ENCODE measurements around the gene FSHR.

FSHR gene

DNA sequence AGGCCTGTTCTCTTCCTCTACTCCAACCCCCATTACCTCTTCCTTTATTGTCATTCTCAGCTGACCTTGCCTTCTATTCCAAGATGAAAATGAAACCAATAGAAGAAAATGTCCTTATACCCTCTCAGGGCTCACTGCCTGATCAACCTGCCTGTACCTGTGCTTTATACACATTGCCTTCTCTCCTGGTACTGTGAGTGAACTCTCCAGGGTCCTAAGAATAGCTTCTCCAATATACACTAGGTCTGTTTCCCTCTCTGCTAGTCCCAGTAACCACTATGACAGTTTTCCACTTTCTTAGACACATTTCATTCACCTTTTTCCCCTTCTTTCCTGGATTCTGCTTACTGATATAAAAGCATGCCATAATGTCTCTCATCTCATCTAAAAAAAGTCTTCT, 85.7 kb downstream of the FSHR start:
- H3K27ac ChIP-seq (ENCODE audit: low read length): no peak overlapping the region
- no peaks in the 10 kb centered on the region for H3K36me3 ChIP-seq (ENCODE audit: control insufficient read depth, insufficient read depth, low read length)
- no peaks in the 10 kb centered on the region for H3K27me3 ChIP-seq (ENCODE audit: control insufficient read depth, insufficient read depth, low read length)
- H3K9me3 ChIP-seq (ENCODE audit: control insufficient read depth, insufficient read depth, low read length): no peaks in the 10 kb centered on the region
- no peak for DNase-seq (ENCODE audit: low read depth, low spot score)
- no peak overlapping the region for H3K4me3 ChIP-seq (ENCODE audit: low read length)
- H3K4me1 ChIP-seq (ENCODE audit: control insufficient read depth, insufficient read depth, low read length): no peaks in the 10 kb centered on the region

DNA sequence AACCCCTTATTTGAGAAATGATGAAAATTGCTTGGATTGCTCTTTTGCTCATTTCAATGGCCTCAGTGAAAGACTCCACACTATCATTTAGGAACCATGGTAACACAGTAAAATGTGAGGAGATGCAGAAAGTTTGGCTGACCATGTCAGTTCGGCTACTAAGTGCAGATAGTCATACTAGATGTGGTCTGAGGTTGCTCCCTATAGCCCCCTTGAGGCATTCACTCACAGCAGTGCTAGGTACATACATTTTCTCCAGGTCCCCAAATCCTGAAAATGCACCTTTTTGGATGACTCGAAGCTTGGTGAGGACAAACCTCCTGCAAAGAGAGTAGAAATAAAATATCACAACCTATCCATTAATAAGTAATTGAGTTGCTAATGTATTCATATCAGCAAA, 86.3 kb downstream of the FSHR start:
- no peak for DNase-seq (ENCODE audit: low read depth, low spot score)
- Histone ChIP-seq H3K36me3 (ENCODE audit: control insufficient read depth, insufficient read depth, low read length) (no peaks in the 10 kb centered on the region), H3K4me1 (ENCODE audit: control insufficient read depth, insufficient read depth, low read length) (no peaks in the 10 kb centered on the region), H3K27ac (ENCODE audit: low read length) (no peak overlapping the region), H3K27me3 (ENCODE audit: control insufficient read depth, insufficient read depth, low read length) (no peaks in the 10 kb centered on the region), H3K9me3 (ENCODE audit: control insufficient read depth, insufficient read depth, low read length) (no peaks in the 10 kb centered on the region), H3K4me3 (ENCODE audit: low read length) (no peak overlapping the region)
- WGBS (ENCODE audit: insufficient coverage, insufficient read length): no CpG with 5 or more reads among the region's 2 CpGs

DNA sequence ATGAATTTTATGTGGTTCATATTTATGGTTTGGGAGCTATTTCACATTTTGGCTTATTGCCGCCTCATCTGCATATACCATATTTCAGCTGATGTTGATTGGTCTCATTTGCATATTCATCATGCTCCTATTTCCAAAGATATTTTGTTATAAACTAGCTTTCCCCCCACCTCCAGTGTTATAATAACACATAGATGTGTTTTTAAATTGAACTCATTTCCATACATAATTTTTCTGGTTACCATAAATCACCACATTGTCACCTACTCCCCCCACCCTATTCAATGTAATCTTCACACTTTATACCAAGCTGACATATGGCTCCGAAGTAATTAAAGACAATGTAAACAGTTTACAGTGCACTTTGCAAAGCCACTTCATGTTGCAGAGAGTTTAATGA, 101.2 kb downstream of the FSHR start:
- Histone ChIP-seq H3K4me3 (ENCODE audit: low read length) (no peak overlapping the region), H3K36me3 (ENCODE audit: control insufficient read depth, insufficient read depth, low read length) (no peaks in the 10 kb centered on the region), H3K27ac (ENCODE audit: low read length) (no peak overlapping the region), H3K9me3 (ENCODE audit: control insufficient read depth, insufficient read depth, low read length) (no peaks in the 10 kb centered on the region), H3K4me1 (ENCODE audit: control insufficient read depth, insufficient read depth, low read length) (no peaks in the 10 kb centered on the region), H3K27me3 (ENCODE audit: control insufficient read depth, insufficient read depth, low read length) (no peaks in the 10 kb centered on the region)
- no peak for DNase-seq (ENCODE audit: low read depth, low spot score)
- WGBS (ENCODE audit: insufficient coverage, insufficient read length): no CpG with 5 or more reads among the region's 2 CpGs

DNA sequence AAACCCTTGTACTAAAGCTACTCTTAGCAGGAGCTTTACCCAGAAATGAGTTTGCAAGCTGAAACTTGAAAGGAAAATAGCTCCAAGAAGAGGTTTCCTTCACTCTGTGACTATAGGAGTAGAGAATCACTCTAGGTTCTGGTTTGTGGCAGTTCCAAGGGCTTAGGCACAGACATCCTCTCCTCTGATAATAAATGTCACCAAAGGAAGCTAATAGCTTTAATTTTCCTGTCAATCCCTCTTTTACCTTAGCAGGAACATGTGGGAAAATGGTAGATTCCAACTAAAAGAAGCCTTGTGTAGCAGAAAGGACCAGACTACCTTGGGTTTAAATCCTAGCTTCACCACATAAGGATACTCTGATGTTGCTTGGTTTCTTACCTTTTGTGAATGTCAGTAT, 104.0 kb downstream of the FSHR start:
- Histone ChIP-seq H3K27me3 (ENCODE audit: control insufficient read depth, insufficient read depth, low read length) (no peaks in the 10 kb centered on the region), H3K4me1 (ENCODE audit: control insufficient read depth, insufficient read depth, low read length) (no peaks in the 10 kb centered on the region), H3K9me3 (ENCODE audit: control insufficient read depth, insufficient read depth, low read length) (no peaks in the 10 kb centered on the region), H3K4me3 (ENCODE audit: low read length) (no peak overlapping the region), H3K36me3 (ENCODE audit: control insufficient read depth, insufficient read depth, low read length) (no peaks in the 10 kb centered on the region), H3K27ac (ENCODE audit: low read length) (no peak overlapping the region)
- no peak for DNase-seq (ENCODE audit: low read depth, low spot score)

DNA sequence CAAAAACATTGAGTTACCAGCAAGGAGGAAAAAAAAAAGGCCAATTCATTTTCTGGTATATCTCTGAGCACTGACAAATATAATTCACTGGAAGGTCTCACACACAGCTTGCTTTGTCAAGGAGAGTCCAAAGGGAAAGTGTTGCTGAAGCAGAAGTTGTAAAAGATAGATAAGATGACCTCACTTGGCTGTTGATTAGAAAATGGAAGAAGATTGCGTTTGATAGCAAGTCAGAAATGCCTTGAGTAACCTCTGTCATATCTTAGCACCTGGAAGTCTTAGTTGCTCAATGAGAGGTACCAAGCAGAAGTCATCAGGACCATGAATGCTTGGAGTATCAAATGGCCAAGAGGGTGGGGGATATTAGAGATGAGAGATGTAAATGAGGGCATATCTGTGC, 105.2 kb downstream of the FSHR start:
- DNase-seq (ENCODE audit: low read depth, low spot score): no peak
- H3K9me3 ChIP-seq (ENCODE audit: control insufficient read depth, insufficient read depth, low read length): no peaks in the 10 kb centered on the region
- no CpG with 5 or more reads among the region's 1 CpG for whole genome bisulfite sequencing (ENCODE audit: insufficient coverage, insufficient read length)
- H3K4me3 ChIP-seq (ENCODE audit: low read length): no peak overlapping the region
- no peaks in the 10 kb centered on the region for H3K4me1 ChIP-seq (ENCODE audit: control insufficient read depth, insufficient read depth, low read length)
- no peak overlapping the region for H3K27ac ChIP-seq (ENCODE audit: low read length)
- no peaks in the 10 kb centered on the region for H3K27me3 ChIP-seq (ENCODE audit: control insufficient read depth, insufficient read depth, low read length)
- H3K36me3 ChIP-seq (ENCODE audit: control insufficient read depth, insufficient read depth, low read length): no peaks in the 10 kb centered on the region

DNA sequence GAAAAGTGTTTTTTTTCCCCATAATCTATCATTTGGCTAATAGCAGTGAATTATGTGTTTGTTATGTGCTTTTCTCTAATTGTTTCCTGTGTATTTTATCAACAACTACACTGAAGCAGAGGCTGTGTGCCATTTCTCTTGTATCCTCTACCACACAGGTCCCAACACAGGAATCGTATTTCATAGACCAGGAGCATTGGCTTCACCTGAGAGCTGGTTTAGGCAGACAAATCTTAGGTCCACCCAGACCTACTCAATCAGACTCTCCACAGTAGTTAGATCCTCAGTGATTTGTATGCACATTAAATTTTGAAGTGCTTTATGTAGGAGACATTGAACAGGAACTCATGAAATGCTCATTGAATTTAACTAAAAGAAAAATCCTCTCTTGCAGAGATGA, 109.2 kb downstream of the FSHR start:
- Histone ChIP-seq H3K9me3 (ENCODE audit: control insufficient read depth, insufficient read depth, low read length) (no peaks in the 10 kb centered on the region), H3K36me3 (ENCODE audit: control insufficient read depth, insufficient read depth, low read length) (no peaks in the 10 kb centered on the region), H3K4me1 (ENCODE audit: control insufficient read depth, insufficient read depth, low read length) (no peaks in the 10 kb centered on the region), H3K27ac (ENCODE audit: low read length) (no peak overlapping the region), H3K27me3 (ENCODE audit: control insufficient read depth, insufficient read depth, low read length) (no peaks in the 10 kb centered on the region), H3K4me3 (ENCODE audit: low read length) (no peak overlapping the region)
- no peak for DNase-seq (ENCODE audit: low read depth, low spot score)
- WGBS (ENCODE audit: insufficient coverage, insufficient read length): no CpG with 5 or more reads among the region's 1 CpG

DNA sequence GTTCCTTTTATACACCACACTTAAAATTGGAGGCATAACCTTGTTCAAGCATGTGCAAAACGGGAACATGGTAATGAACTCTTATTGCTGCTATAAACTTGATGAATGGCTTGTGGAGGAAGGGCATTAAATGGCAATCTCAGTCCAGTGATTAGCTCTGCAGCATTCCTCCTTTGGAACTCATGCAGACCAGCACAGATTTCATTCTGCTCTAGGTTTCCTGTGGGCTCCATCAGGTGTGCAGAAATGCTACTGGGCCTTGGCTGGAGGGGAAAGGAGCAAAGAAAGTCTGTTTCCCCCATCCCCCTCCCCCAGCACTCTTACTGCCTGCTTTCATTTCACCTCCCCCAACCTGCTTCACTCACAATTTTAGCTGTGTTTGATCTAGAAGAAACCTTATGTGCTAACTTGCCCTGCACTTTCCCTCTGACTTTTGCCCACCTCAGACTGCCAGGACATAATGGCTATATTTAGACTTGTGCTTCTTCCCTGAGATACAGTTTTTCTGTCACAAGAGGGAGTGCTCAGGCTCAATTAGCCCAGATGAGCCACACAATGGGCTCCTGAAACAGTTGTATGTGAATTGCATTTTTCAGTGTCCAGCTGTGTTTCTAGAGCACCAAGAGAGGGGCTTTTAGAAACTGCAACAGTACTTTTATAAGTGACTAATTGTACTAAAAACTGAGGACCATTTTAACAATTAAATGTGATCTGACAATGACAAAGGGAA, 109.8 kb downstream of the FSHR start:
- peak; percentile 5 for DNase-seq (ENCODE audit: low read depth, low spot score)
- WGBS (ENCODE audit: insufficient coverage, insufficient read length): no CpG with 5 or more reads among the region's 1 CpG
- no peaks in the 10 kb centered on the region for H3K27me3 ChIP-seq (ENCODE audit: control insufficient read depth, insufficient read depth, low read length)
- no peaks in the 10 kb centered on the region for H3K9me3 ChIP-seq (ENCODE audit: control insufficient read depth, insufficient read depth, low read length)
- no peak overlapping the region for H3K27ac ChIP-seq (ENCODE audit: low read length)
- no peaks in the 10 kb centered on the region for H3K36me3 ChIP-seq (ENCODE audit: control insufficient read depth, insufficient read depth, low read length)
- no peak overlapping the region for H3K4me3 ChIP-seq (ENCODE audit: low read length)
- no peaks in the 10 kb centered on the region for H3K4me1 ChIP-seq (ENCODE audit: control insufficient read depth, insufficient read depth, low read length)

DNA sequence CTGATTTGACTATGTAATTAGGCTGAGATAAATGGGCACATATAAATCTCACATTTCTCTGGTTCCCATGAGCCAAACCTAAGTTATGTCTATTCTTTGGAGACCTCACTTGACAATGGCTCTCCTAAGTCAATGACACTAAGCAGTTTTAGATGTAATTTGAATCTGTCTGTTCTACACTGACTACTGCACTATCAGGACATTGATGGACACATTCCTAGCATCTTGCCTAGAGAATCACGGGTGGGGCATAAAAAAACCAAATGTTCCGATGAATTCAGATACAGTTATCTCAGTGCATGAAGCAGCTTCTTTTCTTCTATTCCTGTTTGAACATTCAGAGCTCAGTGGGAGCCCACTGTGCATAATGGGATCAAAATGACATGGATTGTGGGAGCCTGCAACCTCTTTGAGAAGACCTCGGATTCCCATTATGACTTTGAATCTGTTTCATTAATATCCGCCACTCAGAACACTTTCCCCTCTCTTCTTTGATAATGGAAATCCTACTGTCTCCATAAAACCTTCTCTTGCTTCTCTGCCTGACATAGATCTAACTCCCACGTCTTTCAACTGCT, 110.8 kb downstream of the FSHR start:
- no peak overlapping the region for H3K27ac ChIP-seq (ENCODE audit: low read length)
- no peak overlapping the region for H3K4me3 ChIP-seq (ENCODE audit: low read length)
- no peaks in the 10 kb centered on the region for H3K9me3 ChIP-seq (ENCODE audit: control insufficient read depth, insufficient read depth, low read length)
- H3K27me3 ChIP-seq (ENCODE audit: control insufficient read depth, insufficient read depth, low read length): no peaks in the 10 kb centered on the region
- no peaks in the 10 kb centered on the region for H3K36me3 ChIP-seq (ENCODE audit: control insufficient read depth, insufficient read depth, low read length)
- no peak for DNase-seq (ENCODE audit: low read depth, low spot score)
- no CpG with 5 or more reads among the region's 5 CpGs for WGBS (ENCODE audit: insufficient coverage, insufficient read length)
- no peaks in the 10 kb centered on the region for H3K4me1 ChIP-seq (ENCODE audit: control insufficient read depth, insufficient read depth, low read length)

DNA sequence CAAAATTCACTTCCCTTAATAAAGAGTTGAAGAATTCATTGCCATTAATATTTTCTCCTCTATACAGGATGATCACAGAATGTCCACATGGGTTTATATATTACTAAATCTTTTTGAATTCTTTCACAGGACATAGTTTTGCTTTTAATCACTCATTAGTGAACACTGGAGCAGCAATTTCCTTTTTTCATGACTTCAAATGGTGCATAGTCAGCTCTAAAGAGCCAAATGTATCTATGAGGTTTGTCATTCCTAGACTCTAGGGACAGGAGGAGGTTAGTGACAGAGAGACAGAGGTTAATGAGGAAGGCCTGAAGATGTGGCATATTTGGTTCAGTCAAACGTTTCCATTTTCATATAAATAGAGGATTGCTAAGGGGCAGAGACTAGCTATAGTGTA, 111.8 kb downstream of the FSHR start:
- H3K27ac ChIP-seq (ENCODE audit: low read length): no peak overlapping the region
- no CpG with 5 or more reads among the region's 1 CpG for WGBS (ENCODE audit: insufficient coverage, insufficient read length)
- H3K4me1 ChIP-seq (ENCODE audit: control insufficient read depth, insufficient read depth, low read length): no peaks in the 10 kb centered on the region
- no peaks in the 10 kb centered on the region for H3K9me3 ChIP-seq (ENCODE audit: control insufficient read depth, insufficient read depth, low read length)
- H3K36me3 ChIP-seq (ENCODE audit: control insufficient read depth, insufficient read depth, low read length): no peaks in the 10 kb centered on the region
- H3K4me3 ChIP-seq (ENCODE audit: low read length): no peak overlapping the region
- no peak for DNase-seq (ENCODE audit: low read depth, low spot score)
- H3K27me3 ChIP-seq (ENCODE audit: control insufficient read depth, insufficient read depth, low read length): no peaks in the 10 kb centered on the region

DNA sequence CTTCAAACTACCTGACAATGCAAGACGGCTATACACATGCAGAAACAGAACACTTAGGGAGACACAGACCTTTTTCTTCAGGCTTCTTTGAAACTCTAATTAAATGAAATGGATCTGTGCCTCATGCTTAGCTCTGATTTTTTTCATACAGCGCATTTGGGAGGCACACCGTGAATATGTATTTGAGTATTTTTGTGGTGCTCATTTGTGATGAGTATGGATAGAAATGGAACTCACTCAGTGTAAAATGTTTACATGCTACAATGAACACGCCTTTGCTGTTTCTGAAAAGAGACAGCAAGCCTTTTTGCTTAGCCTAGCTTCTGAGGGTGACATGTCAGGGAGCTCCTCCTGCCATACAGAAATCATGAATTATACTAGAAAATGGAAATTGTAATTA, 113.3 kb downstream of the FSHR start:
- no CpG with 5 or more reads among the region's 4 CpGs for WGBS (ENCODE audit: insufficient coverage, insufficient read length)
- DNase-seq (ENCODE audit: low read depth, low spot score): no peak
- no peak overlapping the region for H3K4me3 ChIP-seq (ENCODE audit: low read length)

DNA sequence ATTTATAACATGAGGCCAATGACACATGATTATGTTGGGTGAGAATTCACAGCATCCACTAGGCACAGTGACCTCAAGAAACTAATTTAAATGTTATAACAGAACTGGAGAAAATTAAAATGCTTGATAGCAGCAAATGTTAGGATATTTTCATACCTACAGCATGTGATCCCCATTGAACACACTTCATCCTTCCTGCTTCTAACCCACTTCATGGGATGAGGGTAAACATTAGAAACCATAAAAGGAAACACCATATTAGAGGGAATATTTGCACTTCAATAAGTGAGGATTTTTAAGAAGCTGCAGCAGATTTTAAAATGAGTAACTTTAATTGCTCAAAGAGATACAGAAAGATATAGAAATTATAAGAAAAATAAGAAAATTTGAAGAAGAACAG, 117.1 kb downstream of the FSHR start:
- Histone ChIP-seq H3K27me3 (ENCODE audit: control insufficient read depth, insufficient read depth, low read length) (no peaks in the 10 kb centered on the region), H3K9me3 (ENCODE audit: control insufficient read depth, insufficient read depth, low read length) (no peaks in the 10 kb centered on the region), H3K4me1 (ENCODE audit: control insufficient read depth, insufficient read depth, low read length) (no peaks in the 10 kb centered on the region), H3K27ac (ENCODE audit: low read length) (no peak overlapping the region), H3K4me3 (ENCODE audit: low read length) (no peak overlapping the region), H3K36me3 (ENCODE audit: control insufficient read depth, insufficient read depth, low read length) (no peaks in the 10 kb centered on the region)
- DNase-seq (ENCODE audit: low read depth, low spot score): no peak

More for the DNA sequence above, 113.3 kb downstream of the FSHR start:
- H3K27ac ChIP-seq (ENCODE audit: low read length): no peak overlapping the region
- no peaks in the 10 kb centered on the region for H3K9me3 ChIP-seq (ENCODE audit: control insufficient read depth, insufficient read depth, low read length)
- no peaks in the 10 kb centered on the region for H3K27me3 ChIP-seq (ENCODE audit: control insufficient read depth, insufficient read depth, low read length)
- H3K4me1 ChIP-seq (ENCODE audit: control insufficient read depth, insufficient read depth, low read length): no peaks in the 10 kb centered on the region
- no peaks in the 10 kb centered on the region for H3K36me3 ChIP-seq (ENCODE audit: control insufficient read depth, insufficient read depth, low read length)

Data from iPS DF 6.9 (cell line).